ENCODE results near the gene C3orf22.

- peak; percentile 29 for TF ChIP-seq EZH2 (IDR thresholded peaks at IDR 0.05; ENCODE audit: low read length, missing control alignments)
- no peak for TF ChIP-seq CTCF (conservative IDR thresholded peaks at IDR 0.05 in 1 of 2, IDR thresholded peaks at IDR 0.05 in 1 of 2; ENCODE audit: low read depth in 1 of 2, low read length in 2 of 2)
Measured at GRCh38 chr3:126535636-126536035, 23.1 kb downstream of the C3orf22 start.
